Aorta (tissue), 5 donors: ENCODE measurements around the gene MCOLN3. TPM values are rescaled to one million over a fixed set of nuclear protein-coding genes. Genes with fewer than 3 reads are reported as not detected.
"Not testable (repeated sequence)": the region's sequence is repeated elsewhere in the genome, so short reads cannot be mapped to it uniquely, and the experiment has no call there.

Experiments
- ATAC-seq: fragments of 200-7000 bp; cut with Tn5 transposase; one replicate; pipeline ENCODE4 v1.9.1; 2022; ENCODE audit warnings: moderate library complexity; ENCODE audit not compliant: low FRiP score
- DNase-seq, 2 donors: peaks; one replicate each; pipeline ENCODE4 v3.0.0-alpha.2; 2020
- H3K27ac ChIP-seq, 2 donors: one replicate each; pipeline ENCODE4 v1.5.1; 2013; ENCODE audit warnings: low read length in 2 of 2, mild to moderate bottlenecking in 2 of 2, moderate library complexity in 2 of 2, control low read depth in 1 of 2, inconsistent platforms in 1 of 2, low read depth in 1 of 2
- H3K27me3 ChIP-seq, 2 donors: one replicate each; pipeline ENCODE4 v1.6.1; 2013; ENCODE audit warnings: control low read depth in 1 of 2, low read length in 1 of 2, mild to moderate bottlenecking in 1 of 2, moderate library complexity in 1 of 2; ENCODE audit not compliant: insufficient read depth in 2 of 2, control insufficient read depth in 1 of 2
- H3K36me3 ChIP-seq, 2 donors: one replicate each; pipeline ENCODE4 v1.6.1; 2013; ENCODE audit warnings: control low read depth in 1 of 2, low read length in 1 of 2, mild to moderate bottlenecking in 1 of 2; ENCODE audit not compliant: insufficient read depth in 2 of 2, control insufficient read depth in 1 of 2
- H3K4me1 ChIP-seq, 2 donors: one replicate each; pipeline ENCODE4 v1.6.1; 2013; ENCODE audit warnings: low read length in 2 of 2, control low read depth in 1 of 2, mild to moderate bottlenecking in 1 of 2, moderate library complexity in 1 of 2; ENCODE audit not compliant: insufficient read depth in 2 of 2, control insufficient read depth in 1 of 2
- H3K4me3 ChIP-seq, 2 donors: one replicate each; pipeline ENCODE4 v1.5.1; 2013; ENCODE audit warnings: low read length in 2 of 2, control low read depth in 1 of 2, mild to moderate bottlenecking in 1 of 2
- H3K9me3 ChIP-seq: one replicate; pipeline ENCODE4 v1.6.1; 2013; ENCODE audit warnings: mild to moderate bottlenecking, low read length; ENCODE audit not compliant: control insufficient read depth
- WGBS, 2 donors: extraction: QIAGEN DNeasy Blood & Tissue Kit; methylation state at CpG; one replicate each; pipeline ENCODE4 v1.1.7; 2013; 5-methylcytosine and 5-hydroxymethylcytosine counted together
- intact Hi-C, 2 donors: fragments of 100-400 bp; cut with DNase I; formaldehyde crosslinking; loops; one replicate each; pipeline versions ENCODE4 v1.14.2 to v1.15.0; 2022
- polyA plus RNA-seq, 2 donors: library from polyadenylated mRNA; stranded (reverse); fragments of 200-250 nt; gene quantifications; one replicate each; pipeline ENCODE4 v1.2.3, GENCODE V29; 2013
- total RNA-seq, 2 donors: library from RNA; stranded (reverse); fragmentation: NEBNext Ultra II Directional; extraction: Animal tissue kit (Norgen Biotek cat#: 25700); gene quantifications; one replicate each; pipeline ENCODE4 v1.2.1, GENCODE V29; 2021
- donor health status: healthy with polysubstance abuse.
- donor health status: Bipolar disorder and iron deficiency.
- donor health status: DM: no; HTN: no; CAD: no.
- donor health status: DM: no; HTN: no; CAD: no.
- donor health status: DM: yes; HTN: yes; CAD: no.

The MCOLN3 gene
- total and polyA plus RNA-seq, 4 donors: 0.25 to 7.8 (median 2.5) TPM

DNA sequence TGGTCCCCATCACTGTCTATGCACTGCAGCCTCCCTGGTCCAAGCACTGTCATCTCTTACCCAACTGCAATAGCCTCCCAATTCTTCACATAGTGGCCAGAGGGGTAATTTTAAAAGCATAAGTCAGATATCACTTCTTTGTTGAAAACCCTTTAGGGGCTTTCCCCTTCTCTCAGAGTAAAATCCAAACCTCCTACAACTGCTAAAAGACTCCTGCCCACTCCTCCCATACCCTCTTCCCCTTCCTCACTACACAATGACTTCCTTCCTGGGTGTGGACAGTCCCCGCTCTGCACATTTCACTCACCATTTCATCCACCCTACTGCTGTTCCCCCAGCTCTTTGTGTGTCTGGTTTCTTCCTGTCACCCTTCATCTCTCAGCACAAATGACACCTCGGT, 59.7 kb downstream of the MCOLN3 start:
- Histone ChIP-seq H3K4me1 (no peaks in the 10 kb centered on the region), H3K9me3 (no peaks in the 10 kb centered on the region), H3K4me3 (no peak overlapping the region), H3K27ac (no peak overlapping the region), H3K27me3 (no peaks in the 10 kb centered on the region), H3K36me3 (no peaks in the 10 kb centered on the region)
- intact Hi-C loops: no loop called here
- 81% methylated on average over 2 of the region's 2 CpGs for WGBS, 2 donors
- ATAC-seq (no peak), DNase-seq (no peak)

DNA sequence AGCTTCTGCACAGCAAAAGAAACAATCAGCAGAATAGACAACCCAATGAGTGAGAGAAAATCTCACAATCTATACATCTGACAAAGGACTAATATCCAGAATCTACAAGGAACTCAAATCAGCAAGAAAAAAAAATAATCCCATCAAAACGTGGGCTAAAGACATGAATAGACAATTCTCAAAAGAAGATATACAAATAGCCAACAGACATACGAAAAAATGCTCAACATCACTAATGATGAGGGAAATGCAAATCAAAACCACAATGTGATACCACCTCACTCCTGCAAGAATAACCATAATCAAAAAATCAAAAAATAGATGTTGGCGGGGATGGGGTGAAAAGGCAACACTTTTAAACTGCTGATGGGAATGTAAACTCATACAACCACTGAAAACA, 61.7 kb downstream of the MCOLN3 start:
- ATAC-seq, DNase-seq, H3K4me1 ChIP-seq, H3K27ac ChIP-seq, H3K9me3 ChIP-seq, intact Hi-C loops, H3K4me3 ChIP-seq, H3K27me3 ChIP-seq, H3K36me3 ChIP-seq: not testable (repeated sequence)
- 83 to 85% methylated on average over 3 of the region's 3 CpGs for WGBS, 2 donors

GRCh38 chr1:84985365-84985764, 62.9 kb downstream of the MCOLN3 start:
- intact Hi-C loops: no loop called here
- Histone ChIP-seq H3K4me3 (no peak overlapping the region), H3K9me3 (no peaks in the 10 kb centered on the region), H3K36me3 (no peaks in the 10 kb centered on the region), H3K4me1 (no peaks in the 10 kb centered on the region), H3K27me3 (no peaks in the 10 kb centered on the region), H3K27ac (no peak overlapping the region)
- DNase-seq (no peak), ATAC-seq (no peak)

GRCh38 chr1:84982395-84982794, 65.9 kb downstream of the MCOLN3 start:
- no peaks in the 10 kb centered on the region for H3K9me3 ChIP-seq
- H3K36me3 ChIP-seq: no peaks in the 10 kb centered on the region
- ATAC-seq (no peak), DNase-seq (no peak)
- intact Hi-C loops: no loop called here
- H3K27me3 ChIP-seq: no peaks in the 10 kb centered on the region
- WGBS, 2 donors: 86 to 87% methylated on average over 2 of the region's 2 CpGs
- no peaks in the 10 kb centered on the region for H3K4me1 ChIP-seq
- no peak overlapping the region for H3K4me3 ChIP-seq
- H3K27ac ChIP-seq: no peak overlapping the region

- no peaks in the 10 kb centered on the region for H3K9me3 ChIP-seq
- intact Hi-C loops: no loop called here
Observed at GRCh38 chr1:84975035-84975434, 73.3 kb downstream of the MCOLN3 start.

DNA sequence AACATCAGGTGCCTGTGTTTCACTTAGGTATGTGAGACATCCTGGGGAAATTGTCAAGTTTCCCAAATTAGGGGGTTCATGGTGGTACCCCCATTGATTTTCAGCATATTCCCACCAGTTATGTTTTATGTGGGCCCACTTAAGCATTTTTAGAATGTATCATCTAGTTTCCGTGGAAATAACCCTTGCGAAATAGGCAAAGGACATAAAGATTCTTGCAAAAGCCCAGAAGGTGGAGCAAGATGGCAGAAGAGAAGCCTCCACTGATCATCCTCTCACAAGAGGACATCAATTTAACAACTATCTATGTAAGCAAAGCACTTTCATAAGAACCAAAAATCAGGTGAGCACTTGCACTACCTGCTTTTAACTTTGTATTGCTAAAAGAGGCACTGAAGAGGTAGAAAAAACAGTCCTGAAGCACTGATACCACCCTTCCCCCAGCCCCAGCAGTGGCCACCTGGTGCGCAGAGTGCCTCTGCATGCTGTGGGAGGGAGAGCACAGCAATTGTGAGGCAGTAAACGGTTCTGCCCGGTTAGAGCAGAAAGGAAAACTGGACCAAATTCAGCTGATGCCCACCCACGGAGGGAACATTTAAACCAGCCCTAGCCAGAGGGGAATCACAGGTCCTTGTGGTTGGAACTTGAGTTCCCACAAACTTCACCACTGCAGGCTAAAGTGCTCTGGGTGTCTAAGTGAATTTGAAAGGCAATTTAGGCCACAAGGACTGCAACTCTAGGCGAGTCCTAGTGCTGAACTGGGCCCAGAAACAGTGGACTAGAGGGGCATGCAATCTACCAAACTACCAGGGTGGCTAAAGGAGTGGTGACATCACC, 74.6 kb downstream of the MCOLN3 start:
- intact Hi-C loops: no loop called here
- no peaks in the 10 kb centered on the region for H3K27me3 ChIP-seq
- no peak overlapping the region for H3K27ac ChIP-seq
- H3K36me3 ChIP-seq: no peaks in the 10 kb centered on the region
- H3K4me1 ChIP-seq: no peaks in the 10 kb centered on the region
- DNase-seq: no peak
- no peaks in the 10 kb centered on the region for H3K9me3 ChIP-seq
- no peak overlapping the region for H3K4me3 ChIP-seq
- ATAC-seq: no peak
- WGBS, 2 donors: 79 to 84% methylated on average over 7 of the region's 7 CpGs

More at GRCh38 chr1:84975035-84975434, 73.3 kb downstream of the MCOLN3 start:
- ATAC-seq: no peak
- H3K36me3 ChIP-seq: no peaks in the 10 kb centered on the region
- no peaks in the 10 kb centered on the region for H3K27me3 ChIP-seq
- H3K4me3 ChIP-seq: no peak overlapping the region
- DNase-seq: no peak
- no peaks in the 10 kb centered on the region for H3K4me1 ChIP-seq
- 50 to 73% methylated on average over 2 of the region's 2 CpGs for WGBS, 2 donors
- no peak overlapping the region for H3K27ac ChIP-seq

- H3K4me1 ChIP-seq: no peaks in the 10 kb centered on the region
- 15 to 17% methylated on average over 1 of the region's 1 CpG for WGBS, 2 donors
- H3K4me3 ChIP-seq: no peak overlapping the region
- ATAC-seq (no peak), DNase-seq (no peak)
- no peaks in the 10 kb centered on the region for H3K27me3 ChIP-seq
- no peaks in the 10 kb centered on the region for H3K36me3 ChIP-seq
- no peak overlapping the region for H3K27ac ChIP-seq
- intact Hi-C loops: no loop called here
- H3K9me3 ChIP-seq: no peaks in the 10 kb centered on the region
Observed at GRCh38 chr1:84972377-84972987, 75.8 kb downstream of the MCOLN3 start.

DNA sequence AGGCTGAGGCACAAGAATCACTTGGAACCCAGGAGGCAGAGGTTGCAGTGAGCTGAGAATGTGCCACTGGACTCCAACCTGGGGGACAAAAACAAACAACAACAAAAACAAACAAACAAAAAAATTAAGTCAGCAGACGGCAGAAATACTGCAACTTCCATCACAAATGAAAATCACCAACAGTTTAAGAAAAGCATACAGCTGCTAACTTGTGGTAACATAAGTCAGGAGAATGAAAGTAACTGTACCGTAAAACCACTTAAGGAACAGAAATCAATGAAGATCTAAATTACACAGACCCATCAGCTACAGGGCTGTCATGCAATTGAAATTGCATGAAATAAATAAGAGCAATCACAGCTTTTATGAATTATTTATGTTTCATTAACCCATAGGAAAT, 76.3 kb downstream of the MCOLN3 start:
- no peak overlapping the region for H3K27ac ChIP-seq
- H3K36me3 ChIP-seq: no peaks in the 10 kb centered on the region
- intact Hi-C loops: no loop called here
- WGBS, 2 donors: 85 to 91% methylated on average over 2 of the region's 2 CpGs
- no peaks in the 10 kb centered on the region for H3K4me1 ChIP-seq
- H3K4me3 ChIP-seq: no peak overlapping the region
- ATAC-seq (no peak), DNase-seq (no peak)
- H3K27me3 ChIP-seq: no peaks in the 10 kb centered on the region
- no peaks in the 10 kb centered on the region for H3K9me3 ChIP-seq
